ENCODE data around the gene PRAMEF12. TPM values are rescaled to one million over a fixed set of nuclear protein-coding genes. Genes with fewer than 3 reads are reported as not detected.
"Not testable (repeated sequence)": the region's sequence is repeated elsewhere in the genome, so short reads cannot be mapped to it uniquely, and the experiment has no call there.

PRAMEF12 gene
- not detected for total RNA-seq
- long read RNA-seq = 0 reads

GRCh38 chr1:12773438-12773837 lies at the start of gene PRAMEF12:
TSS of gene PRAMEF12 (plus strand) at chr1:12773738. CDS start at chr1:12774868, 1,130 bp downstream.
- ATAC-seq (no peak), DNase-seq (no peak)
- Histone ChIP-seq H3K4me1 (no peaks in the 10 kb centered on the region), H3K27me3 (peaks cover 12% of the 10 kb centered on the region), H3K27ac (no peak within 1 kb of the TSS), H3K9me3 (no peaks in the 10 kb centered on the region), H3K36me3 (no peaks in the 10 kb centered on the region), H3K4me3 (no peak within 1 kb of the TSS)
- intact Hi-C loops (cut with DNase I) = no loop called here
- no peak for TF ChIP-seq CTCF (IDR thresholded peaks at IDR 0.05)

GRCh38 chr1:12728391-12728790 lies 45.1 kb upstream of the PRAMEF12 start:
- Histone ChIP-seq H3K36me3 (no peaks in the 10 kb centered on the region), H3K27ac (no peak overlapping the region), H3K4me1 (no peaks in the 10 kb centered on the region), H3K4me3 (no peak overlapping the region), H3K27me3 (no peaks in the 10 kb centered on the region), H3K9me3 (peaks cover 9% of the 10 kb centered on the region)
- no peak for TF ChIP-seq CTCF (IDR thresholded peaks at IDR 0.05)
- intact Hi-C loops (cut with DNase I) = no loop called here
- DNase-seq = no peak
- no peak for ATAC-seq

GRCh38 chr1:12730156-12730555 lies 43.4 kb upstream of the PRAMEF12 start:
- peaks cover 6% of the 10 kb centered on the region for H3K27me3 ChIP-seq
- intact Hi-C loops (cut with DNase I) = no loop called here
- no peak for TF ChIP-seq CTCF (IDR thresholded peaks at IDR 0.05)
- no peaks in the 10 kb centered on the region for H3K36me3 ChIP-seq
- H3K4me3 ChIP-seq = no peak overlapping the region
- peaks cover 9% of the 10 kb centered on the region for H3K9me3 ChIP-seq
- ATAC-seq = no peak
- no peaks in the 10 kb centered on the region for H3K4me1 ChIP-seq
- DNase-seq = no peak
- no peak overlapping the region for H3K27ac ChIP-seq

GRCh38 chr1:12731084-12731483 lies 42.5 kb upstream of the PRAMEF12 start:
- ATAC-seq; H3K36me3 ChIP-seq; intact Hi-C loops (cut with DNase I); H3K27ac ChIP-seq; H3K4me3 ChIP-seq; H3K4me1 ChIP-seq; H3K9me3 ChIP-seq; DNase-seq: not testable (repeated sequence)
- H3K27me3 ChIP-seq = peaks cover 13% of the 10 kb centered on the region

GRCh38 chr1:12734651-12735050 lies 38.9 kb upstream of the PRAMEF12 start:
- H3K27ac ChIP-seq = no peak overlapping the region
- H3K4me3 ChIP-seq = no peak overlapping the region
- intact Hi-C loops (cut with DNase I) = no loop called here
- TF ChIP-seq CTCF (IDR thresholded peaks at IDR 0.05) = no peak
- H3K9me3 ChIP-seq = peaks cover 9% of the 10 kb centered on the region
- DNase-seq (no peak), ATAC-seq (no peak)
- H3K27me3 ChIP-seq = peaks cover 20% of the 10 kb centered on the region
- no peaks in the 10 kb centered on the region for H3K36me3 ChIP-seq
- H3K4me1 ChIP-seq = no peaks in the 10 kb centered on the region

GRCh38 chr1:12738934-12739333 lies 34.6 kb upstream of the PRAMEF12 start:
- no peaks in the 10 kb centered on the region for H3K36me3 ChIP-seq
- no peaks in the 10 kb centered on the region for H3K9me3 ChIP-seq
- no peaks in the 10 kb centered on the region for H3K4me1 ChIP-seq
- H3K27ac ChIP-seq = no peak overlapping the region
- H3K27me3 ChIP-seq = peaks cover 20% of the 10 kb centered on the region
- H3K4me3 ChIP-seq = no peak overlapping the region
- no peak for TF ChIP-seq CTCF (IDR thresholded peaks at IDR 0.05)
- ATAC-seq (no peak), DNase-seq (no peak)
- intact Hi-C loops (cut with DNase I) = no loop called here

Data from upper lobe of right lung (tissue), 1 donor.